Stimulated activated CD4-positive, alpha-beta T cell treated with anti-CD3 and anti-CD28 coated beads, Interleukin-1b, Interleukin-23, amount 100 ng/mL, for 1 hour (primary cell): ENCODE measurements around the gene ZNF827.

Experiments
- DNase-seq, 2 donors: peaks; one replicate each; pipeline ENCODE4 v3.0.0-alpha.2; 2020; ENCODE audit warnings: low read depth in 2 of 2

The ZNF827 gene

GRCh38 chr4:145887241-145887991, 51.2 kb downstream of the ZNF827 start:
- no peak for DNase-seq

GRCh38 chr4:145886871-145887240, 51.8 kb downstream of the ZNF827 start:
- no peak for DNase-seq

- no peak for DNase-seq
Observed at GRCh38 chr4:145885666-145886065, 53.0 kb downstream of the ZNF827 start.

- no peak for DNase-seq
Observed at GRCh38 chr4:145884775-145885174, 53.8 kb downstream of the ZNF827 start.

- DNase-seq, result no peak
Observed at GRCh38 chr4:145883101-145883694, 55.4 kb downstream of the ZNF827 start.

- no peak for DNase-seq
Observed at GRCh38 chr4:145882604-145883003, 56.0 kb downstream of the ZNF827 start.

GRCh38 chr4:145881989-145882388, 56.6 kb downstream of the ZNF827 start:
- no peak for DNase-seq

GRCh38 chr4:145881576-145881975, 57.0 kb downstream of the ZNF827 start:
- DNase-seq, result no peak

- DNase-seq, result no peak
Observed at GRCh38 chr4:145880355-145880960, 58.2 kb downstream of the ZNF827 start.

GRCh38 chr4:145879598-145879997, 59.0 kb downstream of the ZNF827 start:
- DNase-seq, result no peak

GRCh38 chr4:145878501-145879435, 59.9 kb downstream of the ZNF827 start:
- no peak for DNase-seq

GRCh38 chr4:145876531-145877180, 62.0 kb downstream of the ZNF827 start:
- DNase-seq, result no peak

- DNase-seq, result no peak
Observed at GRCh38 chr4:145873901-145874300, 64.7 kb downstream of the ZNF827 start.

GRCh38 chr4:145871209-145871608, 67.4 kb downstream of the ZNF827 start:
- no peak for DNase-seq

GRCh38 chr4:145870155-145871020, 68.2 kb downstream of the ZNF827 start:
- no peak for DNase-seq

- DNase-seq, result no peak
Observed at GRCh38 chr4:145868637-145869409, 69.8 kb downstream of the ZNF827 start.

- no peak for DNase-seq
Observed at GRCh38 chr4:145867406-145867805, 71.2 kb downstream of the ZNF827 start.

GRCh38 chr4:145866991-145867390, 71.6 kb downstream of the ZNF827 start:
- no peak for DNase-seq

- DNase-seq, result no peak
Observed at GRCh38 chr4:145865274-145865941, 73.2 kb downstream of the ZNF827 start.
